ENCODE results near the gene EMX1.

EMX1 gene

GRCh38 chr2:72945450-72946019, 28.2 kb downstream of the EMX1 start:
- DNase-seq, result no peak

- no peak for DNase-seq
Measured at GRCh38 chr2:72946466-72946865, 29.1 kb downstream of the EMX1 start.

- no peak for DNase-seq
Measured at GRCh38 chr2:72947952-72948830, 30.9 kb downstream of the EMX1 start.

- DNase-seq, result no peak
Measured at GRCh38 chr2:72949045-72949444, 31.7 kb downstream of the EMX1 start.

GRCh38 chr2:72949642-72950041, 32.3 kb downstream of the EMX1 start:
- DNase-seq, result no peak

GRCh38 chr2:72950558-72951255, 33.4 kb downstream of the EMX1 start:
- no peak for DNase-seq

- DNase-seq, result no peak
Measured at GRCh38 chr2:72951303-72952095, 34.2 kb downstream of the EMX1 start.

- no peak for DNase-seq
Measured at GRCh38 chr2:72952110-72952823, 34.9 kb downstream of the EMX1 start.

- DNase-seq, result no peak
Measured at GRCh38 chr2:72952961-72953360, 35.6 kb downstream of the EMX1 start.

GRCh38 chr2:72953528-72953927, 36.2 kb downstream of the EMX1 start:
- DNase-seq, result no peak

- DNase-seq, result no peak
Measured at GRCh38 chr2:72953976-72954375, 36.7 kb downstream of the EMX1 start.

GRCh38 chr2:72954376-72955227, 37.3 kb downstream of the EMX1 start:
- DNase-seq, result no peak

GRCh38 chr2:72955228-72956049, 38.1 kb downstream of the EMX1 start:
- DNase-seq, result no peak

GRCh38 chr2:72956050-72956395, 38.7 kb downstream of the EMX1 start:
- no peak for DNase-seq

GRCh38 chr2:72956936-72957335, 39.6 kb downstream of the EMX1 start:
- no peak for DNase-seq

GRCh38 chr2:72958542-72959385, 41.4 kb downstream of the EMX1 start:
- no peak for DNase-seq

- DNase-seq, result no peak
Measured at GRCh38 chr2:72959554-72959953, 42.2 kb downstream of the EMX1 start.

- no peak for DNase-seq
Measured at GRCh38 chr2:72959995-72960981, 43.0 kb downstream of the EMX1 start.
